Measurements from ENCODE around the gene NMU.
"Not testable (repeated sequence)": the region's sequence is repeated elsewhere in the genome, so short reads cannot be mapped to it uniquely, and the experiment has no call there.

The NMU gene

DNA sequence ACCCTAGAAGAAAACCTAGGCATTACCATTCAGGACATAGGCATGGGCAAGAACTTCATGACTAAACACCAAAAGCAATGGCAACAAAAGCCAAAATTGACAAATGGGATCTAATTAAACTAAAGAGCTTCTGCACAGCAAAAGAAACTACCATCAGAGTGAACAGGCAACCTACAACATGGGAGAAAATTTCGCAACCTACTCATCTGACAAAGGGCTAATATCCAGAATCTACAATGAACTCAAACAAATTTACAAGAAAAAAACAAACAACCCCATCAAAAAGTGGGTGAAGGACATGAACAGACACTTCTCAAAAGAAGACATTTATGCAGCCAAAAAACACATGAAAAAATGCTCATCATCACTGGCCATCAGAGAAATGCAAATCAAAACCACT lies 12.0 kb downstream of the NMU start:
- not testable (repeated sequence) for DNase-seq (ENCODE audit: low read depth)

DNA sequence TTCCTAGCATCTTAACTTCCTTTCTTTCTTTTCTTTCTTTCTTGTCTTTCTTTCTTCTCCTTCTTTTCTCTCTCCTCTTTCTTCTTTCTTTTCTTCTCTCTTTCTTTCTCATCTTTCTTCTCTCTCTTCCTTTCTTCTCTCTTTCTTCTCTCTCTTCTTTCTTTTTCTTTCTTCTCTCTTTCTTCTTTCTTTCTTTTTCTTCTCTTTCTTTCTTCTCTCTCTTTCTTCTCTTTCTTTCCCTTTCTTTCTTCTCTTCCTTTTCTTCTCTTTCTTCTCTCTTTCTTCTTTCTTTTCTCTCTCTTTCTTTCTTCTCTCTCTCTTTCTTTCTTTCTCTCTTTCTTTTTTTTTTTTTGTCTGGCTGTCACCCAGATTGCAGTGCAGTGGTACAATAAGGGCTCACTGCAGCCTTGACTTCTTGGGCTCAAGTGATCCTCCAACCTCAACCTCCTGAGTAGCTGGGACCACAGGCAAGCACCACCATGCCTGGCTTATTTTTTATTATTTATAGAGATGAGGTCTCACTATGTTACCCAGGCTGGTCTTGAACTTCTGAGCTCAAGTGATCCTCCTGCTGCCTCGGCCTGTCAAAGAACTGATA lies 17.5 kb downstream of the NMU start:
- DNase-seq (ENCODE audit: low read depth) = no peak

DNA sequence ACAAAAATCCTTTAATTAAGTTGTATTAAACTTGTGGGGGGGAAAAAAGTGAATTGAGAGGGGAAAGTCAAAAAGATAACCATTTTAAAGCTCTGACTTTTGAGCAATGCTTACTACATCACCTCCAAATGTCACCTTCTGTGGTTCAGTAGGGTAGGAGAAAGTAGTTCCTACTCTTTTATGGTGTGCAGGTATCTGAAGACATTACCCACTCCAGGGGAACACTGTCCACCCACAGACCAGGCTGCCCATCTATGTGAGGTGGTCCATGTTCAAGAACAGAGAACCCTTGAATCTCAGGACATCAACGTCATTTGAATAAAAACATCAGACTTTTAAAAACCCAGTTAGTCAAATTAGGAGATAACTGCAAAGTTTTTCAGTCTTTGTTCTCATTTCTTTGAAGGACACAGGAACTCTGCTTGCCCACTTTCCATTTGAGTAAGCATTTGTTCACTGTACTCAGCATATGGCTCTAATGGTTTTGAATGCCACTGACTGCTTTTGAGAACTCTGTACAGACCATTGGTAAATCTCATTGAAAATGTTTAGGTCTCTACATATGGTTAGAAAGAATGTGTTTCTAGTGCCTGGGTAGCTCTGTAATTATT lies 18.4 kb downstream of the NMU start:
- DNase-seq (ENCODE audit: low read depth) = no peak

- DNase-seq (ENCODE audit: low read depth) = no peak
Measured at GRCh38 chr4:55615008-55615407, 21.1 kb downstream of the NMU start.

DNA sequence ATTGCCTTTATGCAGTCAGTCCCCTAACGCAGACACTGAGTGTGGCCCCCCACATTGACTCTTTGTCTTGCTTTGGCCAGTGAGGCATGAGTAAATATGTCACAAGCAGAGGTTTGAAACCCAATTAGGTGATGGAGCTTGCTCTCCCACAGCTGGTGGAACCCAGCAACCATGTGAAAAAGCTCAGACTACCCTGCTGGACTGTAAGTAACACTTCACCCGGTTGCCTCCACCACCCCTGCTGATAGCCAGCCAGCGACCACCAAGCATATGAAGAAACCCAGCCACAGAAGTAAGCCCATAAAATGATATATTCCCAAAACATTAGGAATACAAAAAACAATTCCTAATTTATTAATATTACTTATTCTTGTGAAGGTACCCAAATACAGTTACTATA lies 22.5 kb downstream of the NMU start:
- no peak for DNase-seq (ENCODE audit: low read depth)

GRCh38 chr4:55612341-55612740 lies 23.8 kb downstream of the NMU start:
- no peak for DNase-seq (ENCODE audit: low read depth)

- no peak for DNase-seq (ENCODE audit: low read depth)
Measured at GRCh38 chr4:55611358-55612059, 24.6 kb downstream of the NMU start.

DNA sequence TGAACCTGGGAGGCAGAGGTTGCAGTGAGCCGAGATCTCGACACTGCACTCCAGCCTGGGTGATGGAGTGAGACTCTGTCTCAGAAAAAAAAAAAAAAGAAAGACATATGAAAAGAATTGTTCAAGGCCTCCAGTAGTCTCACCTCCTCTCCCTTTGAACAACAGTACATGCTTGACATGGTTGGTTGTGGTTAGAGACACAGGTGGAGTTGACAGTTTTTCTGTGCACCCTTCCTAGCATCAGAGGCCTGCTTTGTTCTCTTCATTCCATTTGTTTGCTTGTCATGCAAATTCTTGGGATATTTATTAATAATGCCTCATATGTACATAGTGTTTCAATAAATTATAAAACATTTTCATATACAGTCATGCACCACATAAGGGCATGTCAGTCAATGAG lies 25.7 kb downstream of the NMU start:
- no peak for DNase-seq (ENCODE audit: low read depth)

- no peak for DNase-seq (ENCODE audit: low read depth)
Measured at GRCh38 chr4:55609393-55609866, 26.7 kb downstream of the NMU start.

DNA sequence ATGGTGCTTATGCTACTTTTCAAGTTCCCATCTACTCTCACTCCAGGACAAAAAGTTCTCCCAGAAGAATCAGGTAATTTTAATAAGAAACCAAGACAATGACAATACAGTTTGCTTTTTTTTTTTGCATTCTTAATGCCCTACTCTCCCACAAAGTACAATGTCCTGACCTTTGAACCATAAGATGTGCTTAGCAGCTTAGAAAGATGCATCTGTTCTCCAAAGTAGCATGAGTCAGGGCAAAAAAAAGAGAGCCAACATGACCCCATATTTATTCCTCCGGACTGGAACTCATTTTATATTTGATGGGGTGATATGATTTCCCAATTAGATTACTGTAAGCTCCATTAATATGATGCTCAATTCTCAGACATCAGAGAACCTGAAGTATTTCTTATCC lies 27.5 kb downstream of the NMU start:
- no peak for DNase-seq (ENCODE audit: low read depth)

GRCh38 chr4:55604996-55605395 lies 31.1 kb downstream of the NMU start:
- no peak for DNase-seq (ENCODE audit: low read depth)

DNA sequence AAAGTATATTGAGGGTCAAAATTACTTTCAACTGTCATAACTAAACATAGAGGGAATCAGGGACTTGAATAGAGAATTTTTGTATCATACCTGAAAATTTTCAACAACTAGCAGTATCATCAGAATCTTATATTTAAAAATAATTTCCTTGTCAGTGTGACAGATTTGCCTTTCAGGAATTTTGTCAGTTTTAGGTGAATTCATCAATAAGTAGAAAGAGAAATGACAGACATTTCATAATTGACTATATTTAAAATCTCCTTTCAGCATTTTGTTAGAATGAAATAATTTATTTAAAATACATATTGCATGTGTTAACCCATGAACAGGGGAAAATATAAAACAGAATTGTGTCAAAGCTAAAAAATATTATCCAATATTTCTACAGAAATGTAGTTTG lies 35.5 kb downstream of the NMU start:
- no peak for DNase-seq (ENCODE audit: low read depth)

- DNase-seq (ENCODE audit: low read depth) = no peak
Measured at GRCh38 chr4:55598641-55599040, 37.5 kb downstream of the NMU start.

DNA sequence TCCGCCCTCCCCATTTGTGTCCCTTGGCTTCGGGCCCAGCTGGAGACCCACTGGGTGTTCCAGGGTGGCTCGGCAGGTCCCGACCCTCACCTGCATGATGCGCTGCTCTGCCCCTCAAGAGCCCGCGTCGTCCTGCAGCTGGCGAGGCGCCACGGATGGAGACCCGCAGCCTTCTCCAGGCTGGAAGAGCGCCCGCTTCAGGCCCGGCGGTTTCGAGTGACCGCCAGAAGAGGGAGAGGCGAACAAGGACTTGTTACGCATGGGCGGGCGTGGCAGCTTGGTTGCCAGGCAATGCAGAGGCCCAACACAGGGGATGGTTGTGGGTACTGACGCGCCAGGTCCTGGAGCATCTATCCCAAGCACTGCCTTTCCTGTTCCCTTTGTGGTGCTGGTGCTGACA lies 44.1 kb downstream of the NMU start, which contains the start of gene PDCL2:
Gene PDCL2, minus strand, starts transcription at position 232 of the 400 bp plus-strand sequence. Its CDS starts 136 bp downstream, at position 96.
- DNase-seq (ENCODE audit: low read depth) = no peak

DNA sequence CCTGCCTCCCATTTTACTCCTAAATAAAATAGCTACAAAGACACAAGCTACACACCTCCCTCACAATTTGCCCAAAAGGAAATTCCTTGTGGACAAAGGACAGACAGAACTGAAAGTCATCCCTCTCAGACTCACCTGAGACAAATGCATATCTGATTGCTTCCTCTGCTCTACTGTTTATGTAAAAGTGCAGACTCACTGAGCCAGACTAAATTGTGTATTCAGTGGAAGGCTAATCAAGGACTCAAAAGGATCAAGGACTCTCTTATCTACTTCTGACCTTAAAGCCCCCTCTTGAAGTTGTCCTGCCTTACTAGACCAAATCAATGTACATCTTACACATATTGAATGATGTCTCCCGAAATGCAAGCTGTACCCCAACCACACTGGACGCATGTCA lies 47.9 kb downstream of the NMU start:
- no peak for DNase-seq (ENCODE audit: low read depth)

DNA sequence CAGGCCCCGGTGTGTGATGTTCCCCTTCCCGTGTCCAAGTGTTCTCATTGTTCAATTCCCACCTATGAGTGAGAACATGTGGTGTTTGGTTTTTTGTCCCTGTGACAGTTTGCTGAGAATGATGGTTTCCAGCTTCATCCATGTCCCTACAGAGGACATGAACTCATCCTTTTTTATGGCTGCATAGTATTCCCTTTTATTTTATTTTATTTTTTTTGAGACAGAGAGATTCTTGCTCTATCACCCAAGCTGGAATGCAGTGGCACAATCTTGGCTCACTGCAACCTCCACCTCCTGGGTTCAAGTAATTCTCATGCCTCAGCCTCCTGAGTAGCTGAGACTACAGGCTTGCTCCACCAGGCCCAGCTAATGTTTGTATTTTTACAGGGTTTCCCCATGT lies 53.3 kb downstream of the NMU start:
- DNase-seq (ENCODE audit: low read depth) = not testable (repeated sequence)

DNA sequence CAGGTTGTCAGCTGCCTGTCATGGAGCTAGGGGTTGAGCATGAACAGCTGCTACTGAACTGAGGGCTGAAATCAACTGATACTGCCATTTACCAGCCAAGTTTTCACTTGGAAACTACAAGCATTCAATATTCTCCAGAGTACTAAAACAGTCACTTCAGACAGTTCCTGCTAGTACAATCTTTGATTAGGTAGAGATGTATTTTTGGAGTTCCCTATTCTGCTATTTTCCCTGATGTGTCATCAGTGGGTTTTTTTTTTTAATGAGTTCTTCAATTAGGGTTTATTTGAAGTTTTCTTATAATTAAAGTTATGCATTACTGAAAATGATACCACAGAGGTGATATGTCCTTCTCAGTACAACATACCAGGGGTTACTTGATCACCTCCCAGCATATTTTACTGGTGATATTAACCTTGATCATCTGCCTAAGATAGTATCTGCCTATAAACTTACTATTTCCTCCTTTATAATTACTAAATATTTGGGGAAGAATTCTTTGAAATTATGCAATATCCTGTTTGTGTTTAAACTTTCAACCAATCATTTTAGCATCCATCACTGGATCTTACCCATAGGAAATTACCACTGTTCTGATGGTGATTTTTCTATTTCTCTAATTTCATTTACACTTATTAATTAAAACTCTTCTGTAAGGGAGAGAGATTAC lies 57.6 kb downstream of the NMU start:
- DNase-seq (ENCODE audit: low read depth) = no peak

DNA sequence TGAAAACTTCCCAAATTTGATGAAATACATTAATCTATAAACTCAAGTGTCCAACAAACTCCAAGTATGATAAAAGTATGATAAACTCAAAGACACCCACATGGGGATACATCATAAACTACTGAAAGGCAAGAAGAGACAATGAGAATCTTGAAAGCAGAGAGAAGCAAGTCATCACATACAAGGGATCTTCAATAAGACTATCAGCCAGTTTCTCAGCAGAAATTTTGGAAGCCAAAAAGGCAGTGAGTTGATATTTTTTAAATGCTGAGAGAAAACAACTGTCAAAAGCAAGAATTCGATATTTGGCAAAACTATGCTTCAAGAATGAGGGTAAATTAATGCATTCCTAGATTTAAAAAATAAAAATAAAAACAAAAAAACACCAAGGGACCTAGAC lies 60.6 kb downstream of the NMU start:
- DNase-seq (ENCODE audit: low read depth) = no peak

DNA sequence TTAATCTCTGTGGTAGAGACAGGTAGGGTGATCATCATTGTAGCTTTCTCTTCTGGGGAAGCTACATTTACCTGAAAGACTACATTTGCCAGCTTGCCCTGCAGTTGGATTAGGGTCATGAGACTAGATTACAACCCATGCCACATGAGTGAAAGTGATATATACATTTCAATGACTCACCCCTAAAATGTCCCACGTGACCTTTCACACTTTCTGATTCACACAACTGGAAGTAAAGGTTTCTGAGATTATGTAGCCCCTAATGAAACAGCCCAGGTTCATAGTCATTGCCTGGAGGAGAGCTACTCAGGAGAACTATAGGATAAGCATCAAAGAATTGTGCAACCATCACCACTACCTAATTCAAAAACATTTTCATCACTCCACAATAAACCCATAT lies 61.8 kb downstream of the NMU start:
- no peak for DNase-seq (ENCODE audit: low read depth)

GRCh38 chr4:55571806-55572205 lies 64.3 kb downstream of the NMU start:
- DNase-seq (ENCODE audit: low read depth) = no peak

DNA sequence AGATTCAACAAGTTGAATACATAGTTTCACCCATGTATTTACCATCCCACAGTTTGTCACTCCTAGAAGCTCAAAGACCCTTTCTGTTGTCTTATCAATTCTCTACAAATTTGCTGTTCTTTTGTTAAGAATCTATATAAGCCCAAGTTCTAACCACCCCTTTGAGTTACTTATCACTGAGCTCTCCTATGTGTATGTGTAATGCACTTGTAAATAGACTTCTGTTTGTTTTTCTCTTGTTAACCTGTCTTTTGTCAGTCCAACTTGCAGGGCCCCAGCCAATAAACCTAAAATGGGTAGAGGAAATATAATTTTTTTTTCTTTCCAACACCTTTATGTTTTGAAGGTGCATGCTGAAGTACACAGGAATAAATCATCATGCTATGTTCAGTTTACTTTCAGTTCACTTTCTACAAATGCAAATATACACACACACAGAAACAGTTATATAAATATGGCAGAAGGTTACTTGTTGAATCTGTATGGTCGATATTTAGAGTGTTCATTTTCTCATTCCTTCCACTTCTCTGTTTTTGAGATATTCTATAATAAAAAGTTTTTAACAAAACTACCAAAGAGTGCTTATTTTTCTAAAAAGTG lies 67.1 kb downstream of the NMU start:
- DNase-seq (ENCODE audit: low read depth) = no peak

- no peak for DNase-seq (ENCODE audit: low read depth)
Measured at GRCh38 chr4:55561889-55562288, 74.2 kb downstream of the NMU start.

DNA sequence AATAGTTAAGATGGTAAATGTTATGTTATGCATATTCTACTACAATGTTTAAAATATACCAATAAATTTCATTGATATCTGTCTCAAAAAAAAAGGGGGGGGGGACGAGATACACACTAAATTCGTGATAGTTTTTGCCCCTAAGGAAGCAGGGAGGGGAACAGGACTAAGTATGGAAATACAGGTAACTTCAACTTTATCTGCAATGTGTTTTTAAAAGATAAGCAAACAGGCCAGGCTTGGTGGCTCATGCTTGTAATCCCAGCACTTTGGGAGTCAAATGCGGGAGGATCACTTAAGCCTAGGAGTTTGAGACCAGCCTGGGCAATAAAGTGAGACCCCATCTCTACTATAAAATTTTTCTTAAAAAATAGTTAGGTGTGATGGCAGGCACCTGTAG lies 76.0 kb downstream of the NMU start:
- DNase-seq (ENCODE audit: low read depth) = no peak
